NCI-H748 (cell line): Measurements from ENCODE around the gene HBEGF.

Experiments used
- DNase-seq: peaks from one replicate; lab custom pipeline; 2025; ENCODE audit not compliant: unreplicated experiment; lab: John Stamatoyannopoulos, UW

HBEGF gene

GRCh38 chr5:140305471-140305870 lies 40.9 kb downstream of the HBEGF start:
- DNase-seq, result no peak

- no peak for DNase-seq
These were observed 42.4 kb downstream of the HBEGF start for GRCh38 chr5:140303966-140304365.

- peak; percentile 96 for DNase-seq
These were observed 43.4 kb downstream of the HBEGF start, which contains the start of gene PFDN1 for GRCh38 chr5:140302786-140303639. PFDN1 (minus strand) TSS chr5:140303101; CDS start chr5:140303073, 28 bp downstream.

GRCh38 chr5:140301136-140301535 lies 45.3 kb downstream of the HBEGF start:
- no peak for DNase-seq

GRCh38 chr5:140299056-140299455 lies 47.3 kb downstream of the HBEGF start:
- no peak for DNase-seq

- DNase-seq, result no peak
These were observed 48.2 kb downstream of the HBEGF start for GRCh38 chr5:140298183-140298601.

- no peak for DNase-seq
These were observed 49.1 kb downstream of the HBEGF start for GRCh38 chr5:140297283-140297682.

- no peak for DNase-seq
These were observed 50.1 kb downstream of the HBEGF start for GRCh38 chr5:140296289-140296688.

- peak; percentile 24 for DNase-seq
These were observed 51.0 kb downstream of the HBEGF start for GRCh38 chr5:140295414-140295813.

GRCh38 chr5:140294753-140295152 lies 51.6 kb downstream of the HBEGF start:
- no peak for DNase-seq

- DNase-seq, result no peak
These were observed 52.6 kb downstream of the HBEGF start for GRCh38 chr5:140293849-140294100.

- no peak for DNase-seq
These were observed 53.1 kb downstream of the HBEGF start for GRCh38 chr5:140293091-140293848.

- no peak for DNase-seq
These were observed 54.0 kb downstream of the HBEGF start for GRCh38 chr5:140292212-140293036.

- no peak for DNase-seq
These were observed 58.4 kb downstream of the HBEGF start for GRCh38 chr5:140287801-140288521.

GRCh38 chr5:140286424-140286823 lies 60.0 kb downstream of the HBEGF start:
- no peak for DNase-seq

- DNase-seq, result no peak
These were observed 62.4 kb downstream of the HBEGF start for GRCh38 chr5:140284013-140284412.
